Prostate gland (tissue), 2 donors: ENCODE results near the gene POU5F1. TPM values are rescaled to one million over a fixed set of nuclear protein-coding genes. Genes with fewer than 3 reads are reported as not detected.

Experiments
- DNase-seq: peaks from one replicate; pipeline ENCODE4 v3.0.0-alpha.2; 2019; ENCODE audit warnings: low spot score
- H3K27ac ChIP-seq, 2 donors: fragments of 200-600 bp; sonication (generic); 2 replicates each; pipeline ENCODE4 v1.5.1; 2017 to 2019
- H3K27me3 ChIP-seq: fragments of 200-600 bp; sonication (generic); replicated peaks from 2 replicates; pipeline ENCODE4 v1.5.1; 2019; ENCODE audit not compliant: insufficient read depth
- H3K36me3 ChIP-seq, 2 donors: fragments of 200-600 bp; sonication (generic); 1 replicate in 1 of 2; 2 replicates in 1 of 2; pipeline versions ENCODE4 v1.5.1 to v1.8.1; 2017 to 2019
- H3K4me1 ChIP-seq: fragments of 200-600 bp; sonication (generic); replicated peaks from 2 replicates; pipeline ENCODE4 v1.5.1; 2019
- H3K4me3 ChIP-seq, 2 donors: fragments of 200-600 bp; sonication (generic); 2 replicates each; pipeline ENCODE4 v1.5.1; 2017 to 2019
- H3K9me3 ChIP-seq: fragments of 200-600 bp; sonication (generic); 2 replicates; pipeline ENCODE4 v1.5.1; 2017
- POLR2A ChIP-seq: fragments of 450-650 bp; IDR thresholded peaks from one replicate; pipeline ENCODE4 v1.6.1; 2016; ENCODE audit warnings: antibody characterized with exemption, mild to moderate bottlenecking
- POLR2AphosphoS5 ChIP-seq: sonication (generic); formaldehyde crosslinking; IDR thresholded peaks from one replicate; pipeline ENCODE4 v1.6.1; 2017; ENCODE audit warnings: antibody characterized with exemption
- WGBS: methylation state at CpG from one replicate; pipeline ENCODE4 v1.1.5; 2018; 5-methylcytosine and 5-hydroxymethylcytosine counted together
- intact Hi-C: fragments of 100-400 bp; cut with DNase I; formaldehyde crosslinking; loops from one replicate; pipeline ENCODE4 v1.14.2; 2022
- total RNA-seq, 2 donors: library from RNA; depleted of rRNA; stranded (reverse); fragments of >200 nt; gene quantifications; one replicate each; pipeline ENCODE4 v1.1.0, GENCODE V29; 2016
- TF ChIP-seq, protein P1 (sequence below), 4 experiments: fragments of 200-600 bp in 2 of 4; fragments of 450-650 bp in 2 of 4; sonication (generic) in 2 of 4; IDR thresholded peaks; 1 replicate in 3 of 4; 2 replicates in 1 of 4; pipeline ENCODE4 v1.5.1; 2016 to 2019; ENCODE audit warnings: antibody characterized with exemption in 4 of 4, mild to moderate bottlenecking in 2 of 4, moderate library complexity in 2 of 4

The POU5F1 gene
- total RNA-seq, 2 donors from 2014 or later, result 3.4 to 21.5 TPM

DNA sequence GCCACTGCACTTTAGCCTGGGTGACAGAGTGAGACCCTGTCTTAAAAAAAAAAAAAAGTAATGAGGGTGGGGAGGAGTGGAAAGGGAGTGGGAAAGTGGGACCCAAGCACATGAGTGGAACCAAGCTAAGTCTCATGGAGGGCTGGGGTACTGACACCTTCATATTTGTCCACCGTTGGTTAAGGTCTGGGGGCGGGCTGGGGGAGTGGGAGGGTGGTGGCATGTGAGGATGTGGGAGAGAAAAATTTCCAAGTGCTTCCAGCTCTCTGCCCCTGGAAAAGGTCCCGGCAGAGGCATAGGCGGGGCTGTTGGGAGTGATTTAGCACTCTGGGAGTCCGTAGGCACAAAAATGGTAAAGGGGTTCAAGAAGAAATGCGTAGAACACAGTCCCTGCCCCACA lies 37.7 kb downstream of the POU5F1 start:
- no peak for DNase-seq
- TF ChIP-seq POLR2AphosphoS5 (no peak), POLR2A (no peak)
- TF ChIP-seq, protein P1, sequence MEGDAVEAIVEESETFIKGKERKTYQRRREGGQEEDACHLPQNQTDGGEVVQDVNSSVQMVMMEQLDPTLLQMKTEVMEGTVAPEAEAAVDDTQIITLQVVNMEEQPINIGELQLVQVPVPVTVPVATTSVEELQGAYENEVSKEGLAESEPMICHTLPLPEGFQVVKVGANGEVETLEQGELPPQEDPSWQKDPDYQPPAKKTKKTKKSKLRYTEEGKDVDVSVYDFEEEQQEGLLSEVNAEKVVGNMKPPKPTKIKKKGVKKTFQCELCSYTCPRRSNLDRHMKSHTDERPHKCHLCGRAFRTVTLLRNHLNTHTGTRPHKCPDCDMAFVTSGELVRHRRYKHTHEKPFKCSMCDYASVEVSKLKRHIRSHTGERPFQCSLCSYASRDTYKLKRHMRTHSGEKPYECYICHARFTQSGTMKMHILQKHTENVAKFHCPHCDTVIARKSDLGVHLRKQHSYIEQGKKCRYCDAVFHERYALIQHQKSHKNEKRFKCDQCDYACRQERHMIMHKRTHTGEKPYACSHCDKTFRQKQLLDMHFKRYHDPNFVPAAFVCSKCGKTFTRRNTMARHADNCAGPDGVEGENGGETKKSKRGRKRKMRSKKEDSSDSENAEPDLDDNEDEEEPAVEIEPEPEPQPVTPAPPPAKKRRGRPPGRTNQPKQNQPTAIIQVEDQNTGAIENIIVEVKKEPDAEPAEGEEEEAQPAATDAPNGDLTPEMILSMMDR (IDR thresholded peaks at IDR 0.05), result no peak
- WGBS, result 76% methylated on average over 6 of the region's 6 CpGs

DNA sequence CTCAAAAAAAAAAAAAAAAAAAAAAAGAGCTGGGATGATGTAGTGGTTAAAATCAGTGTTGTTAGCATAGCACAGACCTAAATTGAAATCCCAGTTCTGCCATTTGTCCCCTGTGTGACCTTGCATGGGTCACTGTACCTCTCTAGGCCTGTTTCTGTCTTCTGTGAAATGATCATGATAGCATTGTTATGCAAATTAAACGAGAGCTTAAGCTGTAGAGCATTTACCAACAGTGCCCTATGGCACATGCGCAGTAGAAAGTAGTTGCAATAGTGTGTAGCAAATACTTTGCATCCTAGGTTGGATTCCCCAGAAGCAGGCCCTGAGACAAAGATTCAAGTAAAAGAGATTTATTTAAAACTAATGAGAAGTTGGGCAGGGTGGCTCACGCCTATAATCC lies 38.9 kb downstream of the POU5F1 start:
- Histone ChIP-seq H3K4me1 (no peaks in the 10 kb centered on the region), H3K27me3 (no peaks in the 10 kb centered on the region), H3K9me3 (no peaks in the 10 kb centered on the region), H3K4me3 (no peak overlapping the region), H3K27ac (no peak overlapping the region), H3K36me3 (no peaks in the 10 kb centered on the region)
- WGBS, result 96% methylated on average over 3 of the region's 3 CpGs
- intact Hi-C loops, result no loop called here
- no peak for TF ChIP-seq POLR2AphosphoS5
- TF ChIP-seq POLR2A, result no peak
- TF ChIP-seq, protein P1 (IDR thresholded peaks at IDR 0.05), result no peak
- DNase-seq, result no peak

More for the DNA sequence above, 37.7 kb downstream of the POU5F1 start:
- no peaks in the 10 kb centered on the region for H3K4me1 ChIP-seq
- no peak overlapping the region for H3K4me3 ChIP-seq
- no peak overlapping the region for H3K27ac ChIP-seq
- H3K9me3 ChIP-seq, result no peaks in the 10 kb centered on the region
- no peaks in the 10 kb centered on the region for H3K27me3 ChIP-seq
- no peaks in the 10 kb centered on the region for H3K36me3 ChIP-seq
- intact Hi-C loops, result no loop called here

DNA sequence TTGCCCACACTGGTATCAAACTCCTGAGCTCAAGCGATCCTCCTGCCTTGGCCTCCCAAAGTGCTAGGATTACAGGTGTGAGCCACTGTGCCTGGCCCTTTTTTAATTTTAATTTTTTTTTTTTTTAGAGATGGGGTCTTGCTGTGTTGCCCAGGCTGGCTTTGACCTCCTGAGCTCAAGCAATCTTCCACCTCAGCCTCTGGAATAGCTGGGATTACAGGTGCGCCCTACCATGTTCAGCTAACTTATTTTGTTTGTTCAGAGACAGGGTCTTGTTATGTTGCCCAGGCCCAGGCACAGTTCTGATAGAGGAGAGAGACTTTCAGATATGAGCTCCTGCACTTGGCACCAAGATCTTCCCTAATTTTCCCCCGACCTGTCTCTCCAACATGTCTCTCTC lies 39.7 kb downstream of the POU5F1 start:
- WGBS, result 96% methylated on average over 3 of the region's 3 CpGs
- Histone ChIP-seq H3K27ac (no peak overlapping the region), H3K36me3 (no peaks in the 10 kb centered on the region), H3K9me3 (no peaks in the 10 kb centered on the region), H3K4me1 (no peaks in the 10 kb centered on the region), H3K27me3 (no peaks in the 10 kb centered on the region), H3K4me3 (no peak overlapping the region)
- intact Hi-C loops, result no loop called here
- no peak for DNase-seq
- TF ChIP-seq, protein P1 (IDR thresholded peaks at IDR 0.05), result no peak
- TF ChIP-seq POLR2A (no peak), POLR2AphosphoS5 (no peak)

DNA sequence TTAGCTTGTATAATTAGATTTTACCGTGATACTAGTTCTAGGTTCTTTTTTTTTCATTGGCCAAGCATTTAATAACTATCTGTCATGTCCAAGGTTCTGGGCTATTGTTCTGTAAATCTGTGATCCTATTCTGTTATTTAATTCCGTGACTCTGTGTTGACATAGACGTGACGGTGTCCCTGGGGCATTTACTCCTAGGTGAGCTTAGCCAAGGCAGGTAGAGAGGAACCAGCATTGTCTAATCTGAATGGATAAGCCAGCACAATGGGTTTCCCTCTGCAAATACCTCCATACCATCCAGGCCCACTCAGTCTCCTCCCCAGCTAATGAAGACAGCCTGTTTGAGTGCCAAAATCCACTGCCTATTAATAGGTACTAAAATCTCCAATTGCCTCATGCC lies 41.4 kb downstream of the POU5F1 start:
- intact Hi-C loops, result no loop called here
- Histone ChIP-seq H3K4me3 (no peak overlapping the region), H3K36me3 (no peaks in the 10 kb centered on the region), H3K27ac (peak overlapping the region in 1 of 2 donors; percentile 63), H3K9me3 (no peaks in the 10 kb centered on the region), H3K27me3 (no peaks in the 10 kb centered on the region), H3K4me1 (no peaks in the 10 kb centered on the region)
- peak; percentile 51 for DNase-seq
- 31% methylated on average over 4 of the region's 4 CpGs for WGBS
- TF ChIP-seq POLR2A (no peak), POLR2AphosphoS5 (peak; percentile 65)
- TF ChIP-seq, protein P1 (IDR thresholded peaks at IDR 0.05), result no peak

DNA sequence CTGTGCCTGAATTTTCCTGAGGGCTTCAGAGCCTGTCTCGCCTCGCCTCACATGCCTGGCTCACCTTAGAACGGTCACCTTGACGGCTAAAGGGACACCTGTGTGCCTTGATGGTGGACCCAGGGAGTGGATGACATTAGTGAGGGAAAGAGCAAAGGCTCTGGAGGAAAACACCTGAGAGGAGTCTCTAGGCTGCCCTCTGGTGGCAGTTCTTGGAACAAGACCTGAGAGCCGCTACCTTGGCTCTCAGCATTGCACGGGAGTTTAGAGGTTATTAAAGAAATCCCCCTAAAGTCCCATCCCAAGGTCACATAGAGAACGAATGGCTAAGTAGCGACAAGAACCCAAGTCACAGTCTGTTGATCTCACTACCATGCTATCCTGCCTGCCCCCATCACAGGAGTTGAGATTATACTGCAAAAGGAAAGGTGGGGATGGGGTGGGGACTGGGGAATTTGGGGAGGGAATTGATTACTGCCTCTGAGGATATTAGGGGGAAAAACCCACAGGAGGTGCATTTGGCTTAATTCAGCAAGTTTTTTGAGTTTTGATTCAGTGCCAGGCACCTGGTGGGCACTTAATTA lies 42.3 kb downstream of the POU5F1 start:
- 11% methylated on average over 8 of the region's 8 CpGs for WGBS
- no peak for TF ChIP-seq POLR2AphosphoS5
- TF ChIP-seq, protein P1 (IDR thresholded peaks at IDR 0.05), result peak; percentile 73 to 78 (median 76)
- intact Hi-C loops, result no loop called here
- Histone ChIP-seq H3K36me3 (no peaks in the 10 kb centered on the region), H3K4me3 (no peak overlapping the region), H3K27ac (no peak overlapping the region), H3K4me1 (no peaks in the 10 kb centered on the region), H3K9me3 (no peaks in the 10 kb centered on the region), H3K27me3 (no peaks in the 10 kb centered on the region)
- DNase-seq, result peak; percentile 66
